SK-N-SH (cell line): ENCODE data around the gene LATS2. TPM values are rescaled to one million over a fixed set of nuclear protein-coding genes. Genes with fewer than 3 reads are reported as not detected.

ENCODE experiments used
- CTCF ChIA-PET: fragments of 300-600, 350-600 bp; formaldehyde crosslinking; extraction: SDS; loops from one replicate; lab custom pipeline; 2021; lab: Yijun Ruan, JAX
- POLR2A ChIA-PET: fragments of 350-600 bp; sonication (Branson Sonifier 250); formaldehyde crosslinking; extraction: SDS; loops from one replicate; lab custom pipeline; 2020; ENCODE audit warnings: antibody characterized with exemption, inconsistent platforms; lab: Yijun Ruan, JAX
- DNase-seq: peaks from one replicate; pipeline ENCODE4 v3.0.0; 2012
- H2AFZ ChIP-seq: fragments of 200-600 bp; sonication (generic); 2 replicates; pipeline ENCODE4 v1.8.1; 2016; ENCODE audit warnings: antibody characterized with exemption, mild to moderate bottlenecking, low read depth
- H3F3A ChIP-seq: fragments of 200-600 bp; sonication (generic); replicated peaks from 2 replicates; pipeline ENCODE3; 2016; ENCODE audit warnings: antibody characterized with exemption, mild to moderate bottlenecking; ENCODE audit not compliant: insufficient read depth
- H3K27ac ChIP-seq, 2 experiments: fragments of 200-500 bp in 1 of 2; fragments of 200-600 bp in 1 of 2; sonication (Bioruptor generic) in 1 of 2; sonication (generic), shearing (Covaris generic) in 1 of 2; 2 replicates each; pipeline versions ENCODE4 v1.5.1 to v1.6.1; 2014 to 2016; ENCODE audit warnings: low read depth in 2 of 2, inconsistent platforms in 1 of 2, low read length in 1 of 2, mild to moderate bottlenecking in 1 of 2, mixed read lengths in 1 of 2
- H3K27me3 ChIP-seq: fragments of 200-600 bp; sonication (generic), shearing (Covaris generic); 2 replicates; pipeline ENCODE4 v1.6.1; 2016; ENCODE audit warnings: mixed run types; ENCODE audit not compliant: insufficient read depth
- H3K36me3 ChIP-seq, 2 experiments: fragments of 200-500 bp in 1 of 2; fragments of 200-600 bp in 1 of 2; sonication (Bioruptor generic) in 1 of 2; sonication (generic) in 1 of 2; replicated peaks in 1 of 2; 2 replicates each; pipeline versions ENCODE3 to v1.5.1; 2014 to 2016; ENCODE audit warnings: low read length in 1 of 2, mild to moderate bottlenecking in 1 of 2; ENCODE audit not compliant: insufficient read depth in 2 of 2, control insufficient read depth in 1 of 2
- H3K4me1 ChIP-seq, 2 experiments: fragments of 200-500 bp in 1 of 2; fragments of 200-600 bp in 1 of 2; sonication (Bioruptor generic) in 1 of 2; sonication (generic), shearing (Covaris generic) in 1 of 2; 2 replicates each; pipeline versions ENCODE4 v1.5.1 to v1.6.1; 2014 to 2016; ENCODE audit warnings: low read depth in 1 of 2, low read length in 1 of 2, mixed run types in 1 of 2; ENCODE audit not compliant: insufficient read depth in 2 of 2, control insufficient read depth in 1 of 2
- H3K4me2 ChIP-seq: fragments of 200-600 bp; sonication (generic), shearing (Covaris generic); 2 replicates; pipeline ENCODE4 v1.6.1; 2017; ENCODE audit warnings: mixed run types
- H3K4me3 ChIP-seq, 2 experiments: fragments of 200-500 bp in 1 of 2; fragments of 200-600 bp in 1 of 2; sonication (Bioruptor generic) in 1 of 2; sonication (generic), shearing (Covaris generic) in 1 of 2; 2 replicates each; pipeline versions ENCODE4 v1.5.1 to v1.8.1; 2014 to 2016; ENCODE audit warnings: low read depth in 2 of 2, inconsistent platforms in 1 of 2, low read length in 1 of 2, mild to moderate bottlenecking in 1 of 2, mixed read lengths in 1 of 2, moderate library complexity in 1 of 2
- H3K79me2 ChIP-seq: fragments of 200-600 bp; sonication (generic); 2 replicates; pipeline ENCODE4 v1.8.1; 2017; ENCODE audit warnings: mild to moderate bottlenecking; ENCODE audit not compliant: insufficient read depth
- H3K9ac ChIP-seq: fragments of 200-600 bp; sonication (generic); 2 replicates; pipeline ENCODE4 v1.6.1; 2017; ENCODE audit warnings: mixed run types
- H3K9me2 ChIP-seq: fragments of 200-600 bp; sonication (generic); 2 replicates; pipeline ENCODE4 v1.6.1; 2017; ENCODE audit warnings: mixed run types
- H3K9me3 ChIP-seq: fragments of 200-600 bp; sonication (generic); 2 replicates; pipeline ENCODE4 v1.6.1; 2017; ENCODE audit warnings: mixed run types, mild to moderate bottlenecking, moderate library complexity
- H4K20me1 ChIP-seq: fragments of 200-600 bp; sonication (generic); 2 replicates; pipeline ENCODE4 v1.6.1; 2017; ENCODE audit warnings: mild to moderate bottlenecking, mixed run types; ENCODE audit not compliant: insufficient read depth
- CHD2 ChIP-seq: fragments of 150-350 bp; IDR thresholded peaks from 2 replicates; pipeline ENCODE4 v1.6.1; 2018; ENCODE audit warnings: low read length; ENCODE audit not compliant: partially characterized antibody
- EP300 ChIP-seq, 2 experiments: IDR thresholded peaks; 2 replicates each; pipeline versions ENCODE4 v1.4.0 to v1.6.1; 2012; ENCODE audit warnings: borderline replicate concordance in 1 of 2, low read depth in 1 of 2, low read length in 1 of 2
- EZH2phosphoT487 ChIP-seq: fragments of 200-600 bp; sonication (generic); IDR thresholded peaks from 2 replicates; pipeline ENCODE4 v1.6.1; 2017; ENCODE audit warnings: low read depth, mixed run types, mild to moderate bottlenecking, antibody characterized with exemption, moderate library complexity, borderline replicate concordance
- FOXJ3 ChIP-seq: sonication (generic); formaldehyde crosslinking; IDR thresholded peaks from 2 replicates; pipeline ENCODE4 v1.5.1; 2020; ENCODE audit warnings: mild to moderate bottlenecking, missing genetic modification reagents
- GABPA ChIP-seq: IDR thresholded peaks from 2 replicates; pipeline ENCODE4 v1.4.0; 2012; ENCODE audit warnings: low read depth, mild to moderate bottlenecking
- IRF3 ChIP-seq: fragments of 150-350 bp; IDR thresholded peaks from 2 replicates; pipeline ENCODE4 v1.6.1; 2016; ENCODE audit warnings: mild to moderate bottlenecking, low read depth, low read length
- JUND ChIP-seq: IDR thresholded peaks from 2 replicates; pipeline ENCODE4 v1.4.0; 2012
- MXI1 ChIP-seq: IDR thresholded peaks from 2 replicates; pipeline ENCODE4 v1.6.1; 2012; ENCODE audit warnings: mild to moderate bottlenecking, low read depth, low read length, improper control_type of control experiment
- NFIC ChIP-seq: IDR thresholded peaks from 2 replicates; pipeline ENCODE4 v1.4.0; 2012; ENCODE audit warnings: borderline replicate concordance
- PBX3 ChIP-seq: IDR thresholded peaks from 2 replicates; pipeline ENCODE4; 2012
- POLR2AphosphoS5 ChIP-seq: IDR thresholded peaks from 2 replicates; pipeline ENCODE4 v1.6.1; 2012; ENCODE audit warnings: low read depth, low read length
- RAD21 ChIP-seq: IDR thresholded peaks from 2 replicates; pipeline ENCODE4 v1.6.1; 2012; ENCODE audit warnings: mild to moderate bottlenecking, low read length
- RCOR1 ChIP-seq: fragments of 150-350 bp; IDR thresholded peaks from 2 replicates; pipeline ENCODE4 v1.6.1; 2017; ENCODE audit warnings: antibody characterized with exemption, low read length
- RFX5 ChIP-seq: IDR thresholded peaks from 2 replicates; pipeline ENCODE4 v1.6.1; 2012; ENCODE audit warnings: mild to moderate bottlenecking, improper control_type of control experiment, low read length
- SIN3A ChIP-seq: IDR thresholded peaks from 2 replicates; pipeline ENCODE4 v1.6.1; 2012; ENCODE audit warnings: low read depth, mild to moderate bottlenecking, low read length, moderate library complexity, borderline replicate concordance
- SMC3 ChIP-seq: IDR thresholded peaks from 2 replicates; pipeline ENCODE4 v1.6.1; 2012; ENCODE audit warnings: low read depth, low read length, improper control_type of control experiment
- USF1 ChIP-seq: IDR thresholded peaks from 2 replicates; pipeline ENCODE4 v1.4.0; 2012; ENCODE audit warnings: low read depth, borderline replicate concordance
- ZBTB33 ChIP-seq: IDR thresholded peaks from 2 replicates; pipeline ENCODE4 v1.4.0; 2012; ENCODE audit warnings: low read depth, borderline replicate concordance
- WGBS: methylation state at CpG from one replicate; pipeline ENCODE4 v1.1.6; 2017; ENCODE audit warnings: low lambda C conversion rate; 5-methylcytosine and 5-hydroxymethylcytosine counted together
- polyA plus RNA-seq, 3 experiments: library from polyadenylated mRNA; depleted of rRNA; stranded (reverse); fragments of >200 nt; gene quantifications; 2 replicates each; pipeline ENCODE4 v1.2.3, GENCODE V29; 2012

LATS2 gene
- polyA plus RNA-seq, 1 of the 3 experiments (the other 2 are of a cell fraction) = 19.6 TPM

- H3F3A ChIP-seq = peaks cover 30% of the 10 kb centered on the region
- no peak overlapping the region for H3K27ac ChIP-seq
- no peak overlapping the region for H3K4me3 ChIP-seq
- H3K9me2 ChIP-seq = no peaks in the 10 kb centered on the region
- TF ChIP-seq GABPA (no peak), USF1 (no peak), IRF3 (no peak), RAD21 (no peak), ZBTB33 (no peak), NFIC (no peak), RCOR1 (no peak), SIN3A (no peak), POLR2AphosphoS5 (no peak), SMC3 (no peak), EP300 (IDR thresholded peaks at IDR 0.05; ENCODE audit: borderline replicate concordance in 1 of 2, low read depth in 1 of 2, low read length in 1 of 2) (no peak), EZH2phosphoT487 (no peak), JUND (no peak), MXI1 (no peak), PBX3 (no peak), FOXJ3 (CRISPR knock-in tag) (no peak), CHD2 (no peak), RFX5 (no peak)
- DNase-seq = no peak
- 0 out of 2 replicates have a peak, but pooled peaks cover 11% of the 10 kb centered on the region for H4K20me1 ChIP-seq
- CTCF ChIA-PET = no interaction called here
- WGBS = 95% methylated on average over 5 of the region's 5 CpGs
- H3K79me2 ChIP-seq = peaks cover 93% of the 10 kb centered on the region
- peaks cover 0 to 18% of the 10 kb centered on the region in 2 experiments for H3K36me3 ChIP-seq
- no peak overlapping the region for H2AFZ ChIP-seq
- peaks cover 3 to 29% of the 10 kb centered on the region in 2 experiments; a peak in 3 of 4 replicates for H3K4me1 ChIP-seq
- no peaks in the 10 kb centered on the region for H3K27me3 ChIP-seq
- no peak overlapping the region for H3K4me2 ChIP-seq
- no peak overlapping the region for H3K9ac ChIP-seq
- H3K9me3 ChIP-seq = no peaks in the 10 kb centered on the region
- POLR2A ChIA-PET = no interaction called here
These were observed 59.9 kb downstream of the LATS2 start for GRCh38 chr13:21001471-21001870.
